ENCODE data around the gene SYCE3. TPM values are rescaled to one million over a fixed set of nuclear protein-coding genes. Genes with fewer than 3 reads are reported as not detected.

The SYCE3 gene
- total RNA-seq, 1 donor from 2014 or later = not detected

GRCh38 chr22:50605002-50605612 is 42.4 kb upstream of the SYCE3 start:
- peaks cover 33% of the 10 kb centered on the region for H3K27me3 Mint-ChIP-seq
- no peaks in the 10 kb centered on the region for H3K9me3 Mint-ChIP-seq
- H3K4me1 Mint-ChIP-seq = peaks cover 8% of the 10 kb centered on the region
- no peak overlapping the region for H3K27ac Mint-ChIP-seq
- peaks cover 3% of the 10 kb centered on the region for H3K36me3 Mint-ChIP-seq (ENCODE audit: low read depth)
- DNase-seq = no peak
- H3K4me3 Mint-ChIP-seq = no peak overlapping the region
- intact Hi-C loops (cut with micrococcal nuclease) = no loop called here

- no peak for DNase-seq
- intact Hi-C loops (cut with micrococcal nuclease) = no loop called here
- Mint-ChIP-seq H3K27ac (no peak overlapping the region), H3K4me1 (peaks cover 11% of the 10 kb centered on the region), H3K36me3 (ENCODE audit: low read depth) (peaks cover 6% of the 10 kb centered on the region), H3K4me3 (no peak overlapping the region), H3K9me3 (no peaks in the 10 kb centered on the region), H3K27me3 (peaks cover 37% of the 10 kb centered on the region)
Measured at GRCh38 chr22:50604256-50605001, 41.7 kb upstream of the SYCE3 start.

DNA sequence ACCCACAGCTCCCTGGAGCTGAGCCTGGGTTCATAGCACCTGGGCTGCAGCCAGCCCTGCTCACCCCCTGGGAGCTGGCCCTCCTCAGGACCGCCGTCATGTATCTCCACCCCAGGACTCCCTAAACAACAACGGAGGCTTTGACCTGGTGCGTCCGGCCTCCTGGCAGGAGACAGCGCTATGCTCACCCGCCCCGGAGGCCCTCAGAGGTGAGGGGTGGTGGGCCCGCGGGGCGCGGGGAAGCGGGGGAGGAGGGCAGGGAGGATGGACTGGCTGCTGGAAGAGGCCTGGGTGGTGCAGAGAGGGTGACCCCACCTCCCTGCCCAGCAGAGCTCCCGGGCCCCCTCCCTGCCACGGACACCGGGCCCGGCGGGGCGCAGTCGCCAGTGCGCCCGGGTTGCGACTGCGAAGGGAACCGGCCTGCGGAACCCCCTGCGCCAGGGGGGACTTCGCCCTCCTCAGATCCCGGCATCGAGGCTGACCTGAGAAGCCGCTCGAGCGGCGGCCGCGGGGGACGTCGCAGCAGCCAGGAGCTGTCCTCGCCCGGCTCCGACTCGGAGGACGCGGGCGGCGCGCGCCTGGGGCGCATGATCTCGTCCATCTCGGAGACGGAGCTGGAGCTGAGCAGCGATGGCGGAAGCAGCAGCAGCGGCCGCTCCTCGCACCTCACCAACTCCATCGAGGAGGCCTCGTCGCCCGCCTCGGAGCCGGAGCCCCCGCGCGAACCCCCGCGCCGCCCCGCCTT is 41.0 kb upstream of the SYCE3 start:
- H3K27ac Mint-ChIP-seq = no peak overlapping the region
- DNase-seq = no peak
- H3K36me3 Mint-ChIP-seq (ENCODE audit: low read depth) = peaks cover 6% of the 10 kb centered on the region
- intact Hi-C loops (cut with micrococcal nuclease) = no loop called here
- no peak overlapping the region for H3K4me3 Mint-ChIP-seq
- peaks cover 34% of the 10 kb centered on the region for H3K27me3 Mint-ChIP-seq
- H3K9me3 Mint-ChIP-seq = no peaks in the 10 kb centered on the region
- H3K4me1 Mint-ChIP-seq = peaks cover 11% of the 10 kb centered on the region

DNA sequence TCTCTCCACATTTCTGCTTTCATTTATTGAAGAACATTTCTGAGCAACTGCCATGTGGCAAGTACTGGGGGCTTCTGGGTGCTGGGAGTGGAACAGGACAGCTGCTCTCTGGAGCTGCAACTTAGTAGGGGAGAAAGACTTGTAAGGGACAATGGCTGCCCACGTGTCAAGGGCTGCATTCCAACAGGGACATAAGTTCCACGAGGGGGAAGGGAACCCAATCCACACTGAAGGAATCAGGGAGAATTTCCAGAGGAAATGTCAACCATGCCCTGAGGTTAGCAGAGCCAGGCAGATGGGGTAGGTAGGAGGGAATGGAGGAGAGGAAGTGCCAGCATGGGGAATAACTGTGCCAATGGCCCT is 39.6 kb upstream of the SYCE3 start:
- Mint-ChIP-seq H3K4me3 (peak overlapping the region; percentile 75), H3K36me3 (ENCODE audit: low read depth) (peaks cover 6% of the 10 kb centered on the region), H3K27me3 (peaks cover 41% of the 10 kb centered on the region), H3K27ac (no peak overlapping the region), H3K9me3 (no peaks in the 10 kb centered on the region), H3K4me1 (peaks cover 11% of the 10 kb centered on the region)
- DNase-seq = no peak
- intact Hi-C loops (cut with micrococcal nuclease) = no loop called here

GRCh38 chr22:50601669-50602337 is 39.1 kb upstream of the SYCE3 start:
- Mint-ChIP-seq H3K4me3 (peak overlapping the region; percentile 75), H3K27ac (peak overlapping the region; percentile 32)
- intact Hi-C loops (cut with micrococcal nuclease) = no loop called here

GRCh38 chr22:50600967-50601668 is 38.4 kb upstream of the SYCE3 start:
- H3K4me1 Mint-ChIP-seq = peaks cover 11% of the 10 kb centered on the region
- H3K27me3 Mint-ChIP-seq = peaks cover 44% of the 10 kb centered on the region
- intact Hi-C loops (cut with micrococcal nuclease) = no loop called here
- no peak overlapping the region for H3K27ac Mint-ChIP-seq
- H3K4me3 Mint-ChIP-seq = peak overlapping the region; percentile 75
- no peaks in the 10 kb centered on the region for H3K9me3 Mint-ChIP-seq
- DNase-seq = no peak
- peaks cover 6% of the 10 kb centered on the region for H3K36me3 Mint-ChIP-seq (ENCODE audit: low read depth)

More at GRCh38 chr22:50601669-50602337, 39.1 kb upstream of the SYCE3 start:
- peaks cover 43% of the 10 kb centered on the region for H3K27me3 Mint-ChIP-seq
- peaks cover 11% of the 10 kb centered on the region for H3K4me1 Mint-ChIP-seq
- peaks cover 6% of the 10 kb centered on the region for H3K36me3 Mint-ChIP-seq (ENCODE audit: low read depth)
- H3K9me3 Mint-ChIP-seq = no peaks in the 10 kb centered on the region
- no peak for DNase-seq

DNA sequence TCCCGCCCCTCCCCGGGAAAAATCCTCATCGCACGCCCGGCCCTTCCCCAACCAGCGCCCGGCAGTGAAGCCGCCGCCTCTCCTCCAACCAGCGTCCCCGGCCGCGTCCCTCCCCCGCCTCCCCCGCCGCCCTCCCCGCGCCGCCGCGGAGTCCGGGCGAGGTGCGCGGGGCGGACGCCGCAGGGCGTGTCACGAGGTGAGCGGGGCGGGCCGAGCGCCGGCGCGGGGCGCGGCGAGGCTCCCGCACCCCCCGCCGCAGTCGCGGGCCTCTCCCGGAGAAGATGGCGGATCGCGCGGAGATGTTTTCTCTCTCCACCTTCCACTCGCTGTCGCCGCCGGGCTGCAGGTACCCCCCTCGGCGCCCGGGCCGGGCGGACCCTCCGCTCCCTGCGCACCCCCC is 37.8 kb upstream of the SYCE3 start, which contains the start of gene MAPK8IP2:
Gene MAPK8IP2, plus strand, starts transcription at position 256 of the 400 bp plus-strand sequence. Its CDS starts 26 bp downstream, at position 282.
- H3K27me3 Mint-ChIP-seq = peaks cover 43% of the 10 kb centered on the region
- DNase-seq = peak; percentile 73
- peaks cover 11% of the 10 kb centered on the region for H3K4me1 Mint-ChIP-seq
- peak within 1 kb of the TSS; percentile 75 for H3K4me3 Mint-ChIP-seq
- intact Hi-C loops (cut with micrococcal nuclease) = no loop called here
- H3K27ac Mint-ChIP-seq = no peak within 1 kb of the TSS
- no peaks in the 10 kb centered on the region for H3K9me3 Mint-ChIP-seq
- H3K36me3 Mint-ChIP-seq (ENCODE audit: low read depth) = peaks cover 6% of the 10 kb centered on the region

DNA sequence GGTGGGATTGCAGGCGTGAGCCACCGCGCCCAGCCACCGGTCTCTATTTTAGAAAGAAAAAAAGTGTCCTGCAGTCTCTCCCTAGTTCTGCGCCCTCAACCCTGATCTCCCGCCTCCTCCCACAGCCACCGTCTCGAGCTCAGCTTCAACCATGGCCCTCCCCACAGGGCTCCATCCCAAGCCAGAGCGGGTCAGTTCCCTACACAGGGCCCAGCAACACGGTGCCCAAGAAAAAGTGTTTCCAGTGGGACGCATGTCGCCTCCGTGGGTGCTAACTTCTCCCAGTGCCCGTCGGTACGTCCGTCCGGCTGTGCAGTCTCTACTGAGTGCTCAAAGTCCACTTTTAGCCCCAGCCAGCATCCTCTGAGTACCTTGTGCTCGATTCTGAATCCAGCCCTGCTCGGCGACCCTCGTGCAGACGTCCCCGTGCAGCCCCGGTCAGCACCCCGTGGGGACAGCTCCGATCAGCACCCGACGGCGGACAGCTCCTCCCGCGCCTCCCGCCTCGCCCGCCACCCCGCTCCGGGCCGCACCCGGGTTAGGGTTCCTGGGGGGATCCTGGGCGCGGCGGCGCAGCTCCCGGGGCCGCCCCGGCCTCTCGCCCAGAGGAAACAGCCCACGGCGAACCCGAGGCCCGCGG is 37.2 kb upstream of the SYCE3 start:
- intact Hi-C loops (cut with micrococcal nuclease) = no loop called here
- Mint-ChIP-seq H3K27me3 (peaks cover 39% of the 10 kb centered on the region), H3K27ac (no peak overlapping the region), H3K4me3 (peak overlapping the region; percentile 67), H3K9me3 (no peaks in the 10 kb centered on the region), H3K4me1 (peaks cover 11% of the 10 kb centered on the region), H3K36me3 (ENCODE audit: low read depth) (peaks cover 6% of the 10 kb centered on the region)
- peak; percentile 93 for DNase-seq

DNA sequence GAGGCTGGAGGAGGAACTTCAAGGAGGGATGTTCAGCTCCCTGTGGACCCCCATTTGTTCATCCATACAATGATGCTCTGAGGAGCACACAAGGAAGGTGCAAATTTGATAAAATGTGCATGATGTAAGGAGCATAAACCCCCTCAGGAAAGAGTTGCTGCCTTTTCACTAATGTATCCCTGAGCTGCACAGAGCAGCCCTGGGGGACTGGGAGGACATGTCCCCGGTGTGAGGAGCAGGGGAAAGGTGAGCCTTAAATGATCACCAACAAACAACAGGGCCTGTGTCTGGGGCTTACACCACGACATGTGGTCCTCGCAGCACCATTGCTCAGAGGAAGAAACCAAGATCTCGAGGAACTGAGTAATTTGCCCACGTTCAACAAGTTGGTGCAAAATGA is 34.4 kb upstream of the SYCE3 start:
- Mint-ChIP-seq H3K4me1 (peaks cover 10% of the 10 kb centered on the region), H3K36me3 (ENCODE audit: low read depth) (peaks cover 6% of the 10 kb centered on the region)
- intact Hi-C loops (cut with micrococcal nuclease) = no loop called here

DNA sequence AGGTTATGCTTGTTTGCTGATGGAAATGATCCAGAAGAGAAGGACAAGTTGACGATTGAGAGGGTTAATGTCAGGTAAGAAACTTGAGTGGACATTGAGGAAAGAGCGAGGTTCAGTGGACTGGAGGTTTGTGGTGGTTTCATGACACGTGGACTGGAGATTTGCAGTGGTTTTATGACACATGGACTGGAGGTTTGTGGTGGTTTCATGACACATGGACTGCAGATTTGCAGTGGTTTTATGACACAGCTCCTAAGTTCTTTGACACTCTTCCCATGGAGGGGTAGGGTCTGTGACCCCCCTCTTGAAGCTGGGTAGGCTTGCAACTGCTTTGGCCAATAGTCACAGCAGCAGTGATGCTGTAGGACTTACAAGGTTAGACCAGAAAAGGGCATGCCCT is 32.5 kb upstream of the SYCE3 start:
- DNase-seq = no peak
- peaks cover 27% of the 10 kb centered on the region for H3K27me3 Mint-ChIP-seq
- H3K9me3 Mint-ChIP-seq = no peaks in the 10 kb centered on the region
- no peak overlapping the region for H3K4me3 Mint-ChIP-seq
- H3K27ac Mint-ChIP-seq = no peak overlapping the region
- H3K36me3 Mint-ChIP-seq (ENCODE audit: low read depth) = peaks cover 4% of the 10 kb centered on the region
- intact Hi-C loops (cut with micrococcal nuclease) = no loop called here
- H3K4me1 Mint-ChIP-seq = peaks cover 4% of the 10 kb centered on the region

More for the DNA sequence above, 34.4 kb upstream of the SYCE3 start:
- H3K4me3 Mint-ChIP-seq = no peak overlapping the region
- DNase-seq = no peak
- H3K9me3 Mint-ChIP-seq = no peaks in the 10 kb centered on the region
- H3K27me3 Mint-ChIP-seq = peaks cover 27% of the 10 kb centered on the region
- no peak overlapping the region for H3K27ac Mint-ChIP-seq

DNA sequence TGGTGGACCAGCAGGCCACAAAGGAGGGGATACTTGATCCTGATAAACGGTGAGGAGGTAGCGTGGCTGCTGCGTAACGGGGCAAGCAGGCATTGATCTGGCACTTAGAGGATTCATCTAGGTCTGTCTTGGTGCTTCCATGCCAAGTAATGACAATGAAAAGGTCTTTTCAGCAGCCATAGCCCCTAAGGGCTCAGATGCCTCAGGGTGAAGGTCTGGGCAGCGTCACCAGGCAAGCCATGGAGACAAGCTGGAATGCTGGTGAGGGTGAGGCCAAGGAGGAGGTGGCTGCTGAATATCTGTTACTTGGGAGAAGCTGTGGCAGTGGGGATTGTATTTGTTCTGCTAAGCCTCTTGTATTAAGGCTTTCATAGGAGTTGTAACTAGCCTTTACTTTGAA is 24.7 kb upstream of the SYCE3 start:
- peaks cover 5% of the 10 kb centered on the region for H3K36me3 Mint-ChIP-seq (ENCODE audit: low read depth)
- H3K4me1 Mint-ChIP-seq = peaks cover 7% of the 10 kb centered on the region
- DNase-seq = no peak
- no peak overlapping the region for H3K4me3 Mint-ChIP-seq
- H3K27ac Mint-ChIP-seq = no peak overlapping the region
- peaks cover 10% of the 10 kb centered on the region for H3K27me3 Mint-ChIP-seq
- no peaks in the 10 kb centered on the region for H3K9me3 Mint-ChIP-seq
- intact Hi-C loops (cut with micrococcal nuclease) = no loop called here

DNA sequence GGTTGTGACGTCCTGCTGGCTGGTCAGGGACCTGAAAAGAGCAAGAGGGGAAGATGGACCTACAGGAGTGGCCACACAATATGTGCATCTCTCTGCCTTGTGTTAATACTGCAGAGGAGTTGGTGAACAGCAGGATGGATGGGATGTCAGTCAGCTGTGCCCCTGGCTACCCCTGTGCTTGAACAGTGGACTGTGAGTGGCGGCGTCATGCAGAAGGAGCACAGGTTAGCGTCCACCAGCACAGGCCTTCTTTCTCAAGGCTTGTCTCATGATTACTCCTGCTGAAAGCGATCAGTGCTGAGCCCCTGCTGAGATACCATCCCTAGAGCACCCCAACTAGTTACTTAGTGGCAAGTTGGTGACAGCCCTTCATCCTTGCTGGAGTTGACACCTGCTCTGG is 23.7 kb upstream of the SYCE3 start:
- intact Hi-C loops (cut with micrococcal nuclease) = no loop called here
- Mint-ChIP-seq H3K9me3 (no peaks in the 10 kb centered on the region), H3K27me3 (peaks cover 10% of the 10 kb centered on the region)

GRCh38 chr22:50585781-50586180 is 23.1 kb upstream of the SYCE3 start:
- H3K36me3 Mint-ChIP-seq (ENCODE audit: low read depth) = peaks cover 7% of the 10 kb centered on the region
- DNase-seq = no peak
- peaks cover 7% of the 10 kb centered on the region for H3K27me3 Mint-ChIP-seq
- no peak overlapping the region for H3K27ac Mint-ChIP-seq
- H3K4me3 Mint-ChIP-seq = no peak overlapping the region
- H3K4me1 Mint-ChIP-seq = peaks cover 10% of the 10 kb centered on the region
- no peaks in the 10 kb centered on the region for H3K9me3 Mint-ChIP-seq
- intact Hi-C loops (cut with micrococcal nuclease) = no loop called here

More for the DNA sequence above, 23.7 kb upstream of the SYCE3 start:
- Mint-ChIP-seq H3K4me3 (no peak overlapping the region), H3K27ac (no peak overlapping the region), H3K36me3 (ENCODE audit: low read depth) (peaks cover 5% of the 10 kb centered on the region), H3K4me1 (peaks cover 8% of the 10 kb centered on the region)
- DNase-seq = no peak

Data from activated CD4-positive, alpha-beta T cell treated with anti-CD3 and anti-CD28 coated beads, Interleukin-2, amount 10 ng/mL, durations not matched to agents 24 days and 14 days (primary cell).